Upper lobe of left lung (tissue), 4 donors: ENCODE measurements around the gene ZNF865.

Experiments used
- CTCF ChIP-seq, 6 experiments: fragments of 450-650 bp in 4 of 6; fragments of 200-600 bp in 2 of 6; sonication (generic) in 2 of 6; IDR thresholded peaks; one replicate each; pipeline ENCODE4 v1.5.1; 2016 to 2019; ENCODE audit warnings: antibody characterized with exemption in 6 of 6
- POLR2A ChIP-seq, 4 donors: fragments of 450-650 bp; IDR thresholded peaks; one replicate each; pipeline ENCODE4 v1.5.1; 2016 to 2017; ENCODE audit warnings: antibody characterized with exemption in 4 of 4, mild to moderate bottlenecking in 2 of 4

DNA sequence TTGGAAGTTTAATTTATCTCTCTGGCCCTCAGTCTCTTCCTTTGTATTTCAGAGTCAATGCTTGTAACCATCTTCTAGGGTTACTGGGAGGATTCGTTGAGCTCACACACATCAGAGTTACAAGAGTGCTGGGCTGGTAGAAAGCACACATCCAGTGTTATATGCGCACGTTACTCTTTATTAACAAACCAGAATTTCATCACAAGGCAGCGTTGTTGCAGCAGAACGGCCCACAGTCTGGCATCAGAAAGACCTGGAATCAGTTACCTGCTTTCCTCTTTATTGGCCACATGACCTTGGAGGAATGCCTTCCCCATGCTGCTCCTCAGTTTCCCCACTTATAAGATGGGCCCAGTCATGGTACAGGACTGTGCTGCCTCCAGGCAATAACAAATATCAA is 3.9 kb downstream of the ZNF865 start:
- no peak for TF ChIP-seq CTCF (IDR thresholded peaks at IDR 0.05)
- TF ChIP-seq POLR2A (IDR thresholded peaks at IDR 0.05): no peak
